ENCODE measurements around the gene ADK.
"Not testable (repeated sequence)": the region's sequence is repeated elsewhere in the genome, so short reads cannot be mapped to it uniquely, and the experiment has no call there.

Gene ADK

DNA sequence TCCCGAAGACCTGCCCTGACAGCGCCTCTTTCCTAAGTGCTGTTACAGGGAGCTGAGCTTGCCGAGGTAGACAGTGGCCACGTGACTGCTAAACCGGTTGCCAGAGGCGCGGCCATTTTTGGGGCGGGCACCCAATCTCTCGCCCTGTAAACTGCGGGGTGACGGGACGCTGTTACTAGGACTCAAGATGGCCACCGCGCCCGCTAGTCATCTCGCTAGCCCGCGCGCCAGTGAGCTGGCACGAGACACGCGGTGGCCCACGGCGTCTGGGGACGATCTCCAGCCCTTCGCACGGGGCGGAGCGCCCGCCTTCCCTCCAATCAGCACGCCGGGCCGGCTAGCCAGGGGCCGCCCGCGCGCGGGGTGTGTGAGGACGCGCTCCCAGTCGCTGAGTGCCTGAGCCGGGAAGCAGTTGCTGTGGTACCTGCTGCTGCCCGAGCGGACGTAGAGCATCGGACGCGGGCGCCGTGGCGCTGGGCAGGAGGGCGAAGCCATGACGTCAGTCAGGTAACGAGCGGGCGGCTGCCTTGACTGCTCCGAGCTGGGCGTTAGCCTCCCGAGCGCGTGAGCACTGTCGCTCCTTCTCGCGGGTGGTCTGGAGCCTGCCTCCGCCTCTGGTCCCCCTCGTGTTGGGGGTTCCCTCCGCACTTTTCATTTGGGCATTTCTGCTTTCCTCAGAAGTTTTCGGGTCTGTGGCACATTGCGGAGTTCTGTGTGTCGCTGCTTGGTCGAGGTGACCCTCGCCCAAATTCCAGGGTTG is 25.5 kb downstream of the ADK start:
- Mint-ChIP-seq H3K27ac (ENCODE audit: low read depth) (peak overlapping the region; percentile 92), H3K4me3 (peak overlapping the region; percentile 90), H3K4me1 (peaks cover 34% of the 10 kb centered on the region), H3K36me3 (ENCODE audit: insufficient read depth) (peaks cover 7% of the 10 kb centered on the region), H3K9me3 (no peaks in the 10 kb centered on the region), H3K27me3 (no peaks in the 10 kb centered on the region)
- DNase-seq (ENCODE audit: low spot score in 2 of 2) (peak; percentile 89 to 95), ATAC-seq (replicated peaks; ENCODE audit: extremely low read depth, poor library complexity, severe bottlenecking) (peak; percentile 98)

DNA sequence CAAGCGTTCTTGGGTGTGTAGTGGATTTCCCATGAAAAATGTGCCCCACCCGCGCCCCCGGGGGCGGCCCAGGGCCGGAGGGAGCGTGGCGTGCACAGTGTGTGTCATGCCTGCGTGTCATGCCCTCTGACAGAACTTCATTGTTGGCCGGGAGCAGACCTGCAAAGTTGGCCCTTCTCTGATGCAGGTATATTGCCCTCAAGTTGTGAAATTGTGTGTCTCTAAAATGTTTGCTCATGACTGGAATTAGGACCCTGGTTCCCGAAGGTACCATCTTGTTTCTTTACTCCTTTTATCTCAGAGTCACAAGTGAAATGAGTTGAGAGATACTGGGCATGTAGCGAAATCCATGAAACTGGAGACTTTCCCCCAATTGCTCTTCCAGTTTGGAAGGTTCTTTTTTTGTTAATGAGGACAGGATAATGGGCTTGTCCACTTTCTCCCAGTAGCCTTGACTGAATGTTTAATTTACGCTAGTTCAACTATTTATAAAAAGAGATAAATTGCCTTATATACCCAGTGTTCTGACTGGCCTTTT is 26.2 kb downstream of the ADK start:
- Mint-ChIP-seq H3K36me3 (ENCODE audit: insufficient read depth) (peaks cover 7% of the 10 kb centered on the region), H3K27me3 (no peaks in the 10 kb centered on the region), H3K27ac (ENCODE audit: low read depth) (peak overlapping the region; percentile 92), H3K9me3 (no peaks in the 10 kb centered on the region), H3K4me1 (peaks cover 34% of the 10 kb centered on the region), H3K4me3 (peak overlapping the region; percentile 90)
- peak in 1 of 2 donors; percentile 11 for DNase-seq (ENCODE audit: low spot score in 2 of 2)
- peak; percentile 4 for ATAC-seq (replicated peaks; ENCODE audit: extremely low read depth, poor library complexity, severe bottlenecking)

DNA sequence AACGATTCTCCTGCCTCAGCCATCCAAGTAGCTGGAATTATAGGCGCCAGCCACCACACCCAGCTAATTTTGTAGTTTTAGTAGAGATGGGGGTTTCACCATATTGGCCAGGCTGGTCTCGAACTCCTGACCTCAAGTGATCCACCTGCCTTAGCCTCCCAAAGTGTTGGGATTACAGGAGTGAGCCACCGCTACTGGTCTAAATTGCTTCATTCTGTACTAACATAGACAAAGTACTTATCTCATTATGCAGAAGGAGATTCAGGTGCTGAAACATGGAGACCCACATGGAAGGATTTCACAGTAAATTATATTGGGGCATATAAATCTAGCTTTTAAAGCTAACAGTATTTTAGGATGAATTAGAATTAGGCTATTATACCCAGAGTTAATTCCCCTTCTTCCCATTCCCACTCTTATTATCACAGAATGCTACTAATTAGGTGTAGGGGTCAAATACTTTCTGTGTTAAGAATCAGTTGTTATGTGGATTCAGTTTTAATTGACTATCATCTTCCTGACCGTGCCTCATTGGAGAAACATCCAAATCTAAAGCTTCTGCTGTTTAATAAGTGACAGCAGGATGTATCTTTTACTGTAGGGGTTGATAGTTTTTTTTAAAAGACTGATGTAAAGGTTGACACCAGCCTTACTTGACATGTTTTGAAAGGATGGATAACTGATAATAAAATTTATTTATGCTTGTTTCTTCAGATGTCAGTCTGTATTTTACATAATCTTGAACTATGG is 27.2 kb downstream of the ADK start:
- Mint-ChIP-seq H3K9me3 (no peaks in the 10 kb centered on the region), H3K27ac (ENCODE audit: low read depth) (no peak overlapping the region), H3K27me3 (no peaks in the 10 kb centered on the region), H3K4me1 (peaks cover 34% of the 10 kb centered on the region), H3K36me3 (ENCODE audit: insufficient read depth) (peaks cover 7% of the 10 kb centered on the region), H3K4me3 (no peak overlapping the region)
- DNase-seq (ENCODE audit: low spot score in 2 of 2) (no peak), ATAC-seq (replicated peaks; ENCODE audit: extremely low read depth, poor library complexity, severe bottlenecking) (no peak)

DNA sequence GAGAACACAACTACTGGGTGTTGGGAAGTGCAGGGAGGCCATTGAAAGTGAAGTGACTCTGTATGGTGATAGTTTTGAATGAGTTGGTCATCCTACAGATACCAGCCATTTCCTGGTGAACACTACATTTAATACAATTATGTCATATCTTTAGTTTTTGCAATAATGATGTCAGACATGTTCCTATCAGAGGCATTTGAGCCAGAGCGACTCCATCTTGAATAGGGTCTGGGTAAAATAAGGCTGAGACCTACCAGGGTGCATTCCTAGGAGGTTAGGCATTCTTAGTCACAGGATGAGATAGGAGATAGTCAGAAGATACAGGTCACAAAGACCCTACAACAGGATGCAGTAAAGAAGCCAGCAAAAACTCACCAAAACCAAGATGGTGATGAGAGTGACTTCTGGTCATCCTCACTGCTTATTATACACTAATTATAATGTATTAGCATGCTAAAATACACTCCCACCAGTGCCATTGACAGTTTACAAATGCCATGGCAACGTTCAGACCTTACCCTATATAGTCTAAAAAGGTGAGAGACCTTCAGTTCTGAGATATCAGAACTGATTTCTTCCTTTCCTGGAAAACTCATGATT is 28.2 kb downstream of the ADK start:
- ATAC-seq (replicated peaks; ENCODE audit: extremely low read depth, poor library complexity, severe bottlenecking) (no peak), DNase-seq (ENCODE audit: low spot score in 2 of 2) (no peak)
- H3K4me1 Mint-ChIP-seq: peaks cover 34% of the 10 kb centered on the region
- H3K4me3 Mint-ChIP-seq: no peak overlapping the region
- H3K27ac Mint-ChIP-seq (ENCODE audit: low read depth): no peak overlapping the region
- H3K27me3 Mint-ChIP-seq: no peaks in the 10 kb centered on the region
- peaks cover 7% of the 10 kb centered on the region for H3K36me3 Mint-ChIP-seq (ENCODE audit: insufficient read depth)
- H3K9me3 Mint-ChIP-seq: no peaks in the 10 kb centered on the region

DNA sequence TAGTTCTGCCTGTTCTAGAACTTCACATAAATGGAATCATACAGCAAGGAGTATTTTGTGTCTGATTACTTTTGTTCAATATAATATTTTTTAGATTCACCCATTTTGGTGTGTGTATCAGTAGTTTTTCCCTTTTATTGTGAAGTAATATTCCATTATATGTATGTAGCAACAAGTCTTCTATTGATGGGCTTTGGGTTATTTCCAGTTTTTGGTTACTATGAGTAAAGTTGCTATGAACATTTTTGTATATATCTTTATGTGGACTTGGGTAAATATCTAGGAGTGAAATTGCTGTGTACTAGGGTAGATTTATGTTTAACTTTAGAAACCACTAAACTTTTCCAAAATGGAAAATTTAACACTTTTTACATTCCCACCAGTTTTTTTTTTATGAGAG is 35.7 kb downstream of the ADK start:
- Mint-ChIP-seq H3K4me3 (no peak overlapping the region), H3K4me1 (peaks cover 36% of the 10 kb centered on the region), H3K36me3 (ENCODE audit: insufficient read depth) (peaks cover 4% of the 10 kb centered on the region), H3K9me3 (no peaks in the 10 kb centered on the region), H3K27me3 (no peaks in the 10 kb centered on the region), H3K27ac (ENCODE audit: low read depth) (peak overlapping the region; percentile 70)
- DNase-seq (ENCODE audit: low spot score in 2 of 2) (no peak), ATAC-seq (replicated peaks; ENCODE audit: extremely low read depth, poor library complexity, severe bottlenecking) (no peak)

DNA sequence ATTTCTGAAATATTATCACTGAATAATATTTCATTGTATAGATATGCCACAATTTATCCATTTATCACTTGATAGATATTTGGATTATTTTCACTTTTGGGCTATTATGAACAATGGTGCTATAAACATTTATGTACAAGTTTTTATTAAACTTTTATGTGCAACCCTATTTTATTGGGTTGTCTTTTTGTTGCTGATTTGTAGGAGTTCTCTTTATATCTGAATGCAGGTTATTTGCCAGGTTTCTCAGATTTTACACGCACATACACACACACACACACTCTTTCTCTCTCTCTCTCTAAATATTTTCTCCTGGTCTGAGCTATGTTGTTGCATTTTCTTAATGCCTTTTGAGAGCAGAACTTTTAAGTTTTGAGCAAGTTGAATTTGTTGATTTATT is 36.2 kb downstream of the ADK start:
- Mint-ChIP-seq H3K27me3 (no peaks in the 10 kb centered on the region), H3K4me1 (peaks cover 36% of the 10 kb centered on the region), H3K36me3 (ENCODE audit: insufficient read depth) (peaks cover 4% of the 10 kb centered on the region), H3K27ac (ENCODE audit: low read depth) (peak overlapping the region; percentile 70), H3K4me3 (no peak overlapping the region), H3K9me3 (no peaks in the 10 kb centered on the region)
- no peak for DNase-seq (ENCODE audit: low spot score in 2 of 2)
- no peak for ATAC-seq (replicated peaks; ENCODE audit: extremely low read depth, poor library complexity, severe bottlenecking)

DNA sequence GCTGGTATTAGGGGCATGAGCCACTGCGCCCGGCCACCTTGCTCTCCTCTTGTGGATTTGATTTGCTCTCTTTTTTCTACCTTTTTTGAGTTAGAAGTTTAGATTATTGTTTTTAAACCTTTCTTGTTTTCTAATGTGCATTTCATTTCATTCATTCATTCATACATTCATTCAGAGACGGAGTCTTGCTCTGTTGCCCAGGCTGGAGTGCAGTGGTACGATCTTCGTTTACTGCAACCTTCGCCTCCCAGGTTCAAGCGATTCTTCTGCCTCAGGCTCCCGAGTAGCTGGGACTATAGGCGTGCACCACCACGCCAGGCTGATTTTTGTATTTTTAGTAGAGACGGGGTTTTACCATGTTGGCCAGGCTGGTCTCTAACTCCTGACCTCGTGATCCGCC is 37.6 kb downstream of the ADK start:
- ATAC-seq (replicated peaks; ENCODE audit: extremely low read depth, poor library complexity, severe bottlenecking); H3K36me3 Mint-ChIP-seq (ENCODE audit: insufficient read depth); H3K9me3 Mint-ChIP-seq; DNase-seq (ENCODE audit: low spot score in 2 of 2); H3K27me3 Mint-ChIP-seq; H3K27ac Mint-ChIP-seq (ENCODE audit: low read depth); H3K4me3 Mint-ChIP-seq: not testable (repeated sequence)
- H3K4me1 Mint-ChIP-seq: peaks cover 48% of the 10 kb centered on the region

DNA sequence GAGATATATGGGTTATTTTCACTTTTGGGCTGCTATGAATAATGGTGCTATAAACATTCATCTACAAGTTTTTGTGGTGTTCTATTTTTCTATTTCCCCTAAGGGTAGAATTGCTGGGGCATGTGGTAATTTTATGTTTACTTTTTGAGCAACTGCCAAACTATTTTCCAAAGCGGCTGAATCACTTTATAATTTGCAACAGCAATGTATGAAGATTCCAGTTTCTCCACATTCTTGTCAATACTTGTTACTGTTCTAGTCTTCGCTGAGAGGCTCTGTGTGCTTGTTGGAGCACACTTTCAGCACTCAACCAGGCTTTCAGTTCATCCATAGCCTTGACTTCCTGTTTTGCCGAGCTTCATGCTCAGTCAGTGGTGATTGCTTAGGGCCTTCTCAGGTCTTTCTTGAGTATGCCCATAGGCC is 39.0 kb downstream of the ADK start:
- ATAC-seq (replicated peaks; ENCODE audit: extremely low read depth, poor library complexity, severe bottlenecking) (peak; percentile 45), DNase-seq (ENCODE audit: low spot score in 2 of 2) (no peak)
- Mint-ChIP-seq H3K9me3 (no peaks in the 10 kb centered on the region), H3K36me3 (ENCODE audit: insufficient read depth) (peaks cover 3% of the 10 kb centered on the region), H3K27me3 (no peaks in the 10 kb centered on the region), H3K4me3 (peak overlapping the region; percentile 40), H3K27ac (ENCODE audit: low read depth) (peak overlapping the region; percentile 85), H3K4me1 (peaks cover 57% of the 10 kb centered on the region)

DNA sequence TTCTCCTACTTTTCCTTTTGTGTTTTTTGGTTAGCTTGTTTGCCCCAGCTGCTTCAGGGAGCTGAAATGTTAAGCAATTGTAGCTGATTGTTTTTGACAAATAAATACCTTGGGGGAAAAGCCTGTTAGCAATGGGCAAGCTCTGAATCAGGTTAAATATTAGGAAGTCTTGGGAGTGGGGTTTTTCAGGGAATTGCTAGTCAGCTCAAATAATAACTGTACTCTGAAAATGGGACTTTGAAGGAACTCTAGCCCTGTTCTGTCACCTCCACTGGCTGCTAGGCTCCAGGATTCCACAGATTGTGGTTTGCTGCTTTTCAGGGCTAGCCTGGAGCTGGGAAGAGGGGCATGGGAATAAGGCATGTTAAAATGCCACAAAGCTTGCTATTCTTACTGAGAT is 39.5 kb downstream of the ADK start:
- Mint-ChIP-seq H3K9me3 (no peaks in the 10 kb centered on the region), H3K36me3 (ENCODE audit: insufficient read depth) (peaks cover 3% of the 10 kb centered on the region), H3K27me3 (no peaks in the 10 kb centered on the region), H3K4me3 (peak overlapping the region; percentile 40), H3K4me1 (peaks cover 57% of the 10 kb centered on the region), H3K27ac (ENCODE audit: low read depth) (peak overlapping the region; percentile 85)
- DNase-seq (ENCODE audit: low spot score in 2 of 2) (no peak), ATAC-seq (replicated peaks; ENCODE audit: extremely low read depth, poor library complexity, severe bottlenecking) (no peak)

DNA sequence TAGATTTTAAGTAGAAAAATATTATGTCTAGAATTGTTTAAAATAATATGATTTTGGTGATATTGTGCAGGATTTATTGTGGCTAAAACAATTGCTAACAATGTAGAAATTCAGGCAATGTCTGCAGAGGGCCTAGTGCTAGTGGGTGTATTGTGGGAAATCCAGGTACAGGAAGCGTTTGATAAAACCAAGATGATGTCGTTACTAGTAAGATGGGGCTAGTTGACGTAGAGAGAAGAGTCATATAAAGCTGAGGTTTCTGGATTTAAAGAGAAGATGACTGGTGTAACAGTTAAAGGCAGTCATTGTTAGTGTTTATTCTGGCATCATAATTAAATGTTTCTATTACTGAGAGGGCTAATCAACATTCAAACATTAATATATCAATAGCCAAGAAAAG is 43.5 kb downstream of the ADK start:
- no peaks in the 10 kb centered on the region for H3K27me3 Mint-ChIP-seq
- ATAC-seq (replicated peaks; ENCODE audit: extremely low read depth, poor library complexity, severe bottlenecking): peak; percentile 90
- H3K27ac Mint-ChIP-seq (ENCODE audit: low read depth): peak overlapping the region; percentile 53
- H3K36me3 Mint-ChIP-seq (ENCODE audit: insufficient read depth): peaks cover 3% of the 10 kb centered on the region
- H3K4me1 Mint-ChIP-seq: peaks cover 38% of the 10 kb centered on the region
- H3K4me3 Mint-ChIP-seq: no peak overlapping the region
- DNase-seq (ENCODE audit: low spot score in 2 of 2): no peak
- H3K9me3 Mint-ChIP-seq: no peaks in the 10 kb centered on the region

DNA sequence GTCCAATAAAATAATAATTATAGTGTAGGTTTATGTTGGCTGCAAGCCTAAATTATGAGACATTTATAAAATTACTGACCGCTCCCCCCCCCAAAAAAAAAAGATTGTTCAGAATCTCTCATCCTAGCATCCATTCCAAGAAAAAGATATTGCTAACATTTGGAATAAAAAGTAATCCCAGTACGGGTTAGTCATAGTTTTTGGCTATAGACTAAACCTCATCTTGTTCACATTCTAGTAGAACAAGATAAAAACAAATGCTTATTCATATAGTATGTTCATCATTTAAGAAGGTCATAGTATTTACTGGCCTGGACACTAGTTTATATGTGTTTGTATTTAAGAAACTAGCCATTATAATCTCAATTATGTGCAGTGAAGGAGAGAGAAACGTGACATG is 44.0 kb downstream of the ADK start:
- H3K27ac Mint-ChIP-seq (ENCODE audit: low read depth): peak overlapping the region; percentile 53
- H3K9me3 Mint-ChIP-seq: no peaks in the 10 kb centered on the region
- no peak overlapping the region for H3K4me3 Mint-ChIP-seq
- H3K4me1 Mint-ChIP-seq: peaks cover 34% of the 10 kb centered on the region
- DNase-seq (ENCODE audit: low spot score in 2 of 2) (no peak), ATAC-seq (replicated peaks; ENCODE audit: extremely low read depth, poor library complexity, severe bottlenecking) (no peak)
- no peaks in the 10 kb centered on the region for H3K27me3 Mint-ChIP-seq
- peaks cover 2% of the 10 kb centered on the region for H3K36me3 Mint-ChIP-seq (ENCODE audit: insufficient read depth)

DNA sequence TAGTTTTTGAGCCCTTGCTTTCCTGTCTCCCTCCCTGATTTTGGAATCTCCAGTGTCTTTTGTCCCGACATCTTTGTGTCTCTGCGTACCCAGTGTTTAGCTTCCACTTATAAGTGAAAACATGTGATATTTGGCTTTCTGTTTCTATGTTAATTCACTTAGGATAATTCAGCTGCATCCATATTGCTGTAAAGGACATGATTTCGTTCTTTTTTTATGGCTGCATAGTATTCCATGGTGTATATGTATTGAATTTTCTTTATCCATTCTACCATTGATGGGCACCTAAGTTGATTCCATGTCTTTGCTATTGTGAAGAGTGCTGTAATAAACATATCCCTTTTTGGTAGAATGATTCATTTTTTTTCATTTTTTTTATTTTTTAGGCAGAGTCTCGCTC is 48.3 kb downstream of the ADK start:
- Mint-ChIP-seq H3K9me3 (no peaks in the 10 kb centered on the region), H3K27ac (ENCODE audit: low read depth) (no peak overlapping the region), H3K4me1 (peaks cover 9% of the 10 kb centered on the region), H3K36me3 (ENCODE audit: insufficient read depth) (peaks cover 5% of the 10 kb centered on the region), H3K27me3 (no peaks in the 10 kb centered on the region), H3K4me3 (no peak overlapping the region)
- no peak for ATAC-seq (replicated peaks; ENCODE audit: extremely low read depth, poor library complexity, severe bottlenecking)
- no peak for DNase-seq (ENCODE audit: low spot score in 2 of 2)
